CD14-positive monocyte (primary cell): ENCODE results near the gene TBX3. TPM values are rescaled to one million over a fixed set of nuclear protein-coding genes. Genes with fewer than 3 reads are reported as not detected.
"Not testable (repeated sequence)": the region's sequence is repeated elsewhere in the genome, so short reads cannot be mapped to it uniquely, and the experiment has no call there.

Source experiments
- DNase-seq, 3 donors: peaks; one replicate each; pipeline ENCODE4 v3.0.0-alpha.2; 2011 to 2022
- H2AFZ ChIP-seq: 2 replicates; pipeline ENCODE4 v1.6.0; 2012; ENCODE audit warnings: mild to moderate bottlenecking, low read depth, low read length, inconsistent platforms; ENCODE audit not compliant: insufficient read depth, poor library complexity, severe bottlenecking
- H3K27ac ChIP-seq, 2 donors: 1 replicate in 1 of 2; 2 replicates in 1 of 2; pipeline ENCODE4 v1.5.1; 2012 to 2013; ENCODE audit warnings: low read length in 2 of 2, control low read depth in 1 of 2, inconsistent platforms in 1 of 2, low read depth in 1 of 2, mild to moderate bottlenecking in 1 of 2
- H3K27me3 ChIP-seq, 2 donors: one replicate each; pipeline versions ENCODE4 v1.6.0 to v1.6.1; 2011 to 2013; ENCODE audit warnings: low read length in 2 of 2; ENCODE audit not compliant: control insufficient read depth in 2 of 2, insufficient read depth in 2 of 2
- H3K36me3 ChIP-seq, 2 donors: replicated peaks in 1 of 2; 1 replicate in 1 of 2; 2 replicates in 1 of 2; pipeline versions ENCODE4 v1.5.1 to v1.6.1; 2012 to 2013; ENCODE audit warnings: low read length in 2 of 2, control low read depth in 1 of 2, inconsistent platforms in 1 of 2, mild to moderate bottlenecking in 1 of 2; ENCODE audit not compliant: insufficient read depth in 2 of 2, control insufficient read depth in 1 of 2
- H3K4me1 ChIP-seq, 2 donors: 1 replicate in 1 of 2; 2 replicates in 1 of 2; pipeline versions ENCODE4 v1.5.1 to v1.6.1; 2012 to 2013; ENCODE audit warnings: low read length in 2 of 2, control low read depth in 1 of 2, inconsistent platforms in 1 of 2, mild to moderate bottlenecking in 1 of 2, moderate library complexity in 1 of 2; ENCODE audit not compliant: insufficient read depth in 2 of 2, control insufficient read depth in 1 of 2
- H3K4me2 ChIP-seq: replicated peaks from 2 replicates; pipeline ENCODE3; 2012; ENCODE audit warnings: low read length, moderate library complexity, mild to moderate bottlenecking; ENCODE audit not compliant: poor library complexity, severe bottlenecking; ENCODE audit errors: extremely low read depth
- H3K4me3 ChIP-seq, 3 experiments: fragments of 200-600 bp in 1 of 3; sonication (generic) in 1 of 3; replicated peaks in 1 of 3; 1 replicate in 2 of 3; 2 replicates in 1 of 3; pipeline ENCODE4 v1.5.1; 2011 to 2013; ENCODE audit warnings: low read length in 3 of 3, mild to moderate bottlenecking in 3 of 3, control low read depth in 2 of 3, low read depth in 2 of 3, inconsistent platforms in 1 of 3, moderate library complexity in 1 of 3
- H3K79me2 ChIP-seq: 2 replicates; pipeline ENCODE4 v1.6.0; 2012; ENCODE audit warnings: mild to moderate bottlenecking, control low read depth, inconsistent platforms, low read length, moderate library complexity; ENCODE audit not compliant: insufficient read depth
- H3K9ac ChIP-seq: 2 replicates; pipeline ENCODE4 v1.6.0; 2017; ENCODE audit warnings: low read length, mild to moderate bottlenecking; ENCODE audit not compliant: insufficient read depth, poor library complexity, severe bottlenecking
- H3K9me3 ChIP-seq, 2 donors: replicated peaks in 1 of 2; 1 replicate in 1 of 2; 2 replicates in 1 of 2; pipeline versions ENCODE4 v1.5.1 to v1.6.1; 2012 to 2013; ENCODE audit warnings: low read length in 2 of 2, control low read depth in 1 of 2; ENCODE audit not compliant: control insufficient read depth in 1 of 2, insufficient read depth in 1 of 2
- H4K20me1 ChIP-seq: 2 replicates; pipeline ENCODE4 v1.6.0; 2012; ENCODE audit warnings: mild to moderate bottlenecking, low read length, control low read depth, moderate library complexity; ENCODE audit not compliant: insufficient read depth
- H3K27ac Mint-ChIP-seq, 7 donors: one replicate each; pipeline ENCODE4 v1.8.0; 2020; ENCODE audit warnings: mild to moderate bottlenecking in 7 of 7, mixed read lengths in 7 of 7, moderate library complexity in 6 of 7, inconsistent platforms in 2 of 7
- H3K27me3 Mint-ChIP-seq, 3 donors: one replicate each; pipeline ENCODE4 v1.8.0; 2021 to 2022; ENCODE audit warnings: low read depth in 3 of 3, mild to moderate bottlenecking in 3 of 3, mixed read lengths in 3 of 3, moderate library complexity in 3 of 3, inconsistent platforms in 1 of 3
- H3K36me3 Mint-ChIP-seq, 2 donors: one replicate each; pipeline ENCODE4 v1.8.0; 2020; ENCODE audit warnings: mixed read lengths in 2 of 2, inconsistent platforms in 1 of 2, mild to moderate bottlenecking in 1 of 2
- H3K4me1 Mint-ChIP-seq: one replicate; pipeline ENCODE4 v1.8.0; 2020; ENCODE audit warnings: mild to moderate bottlenecking, mixed read lengths
- H3K4me3 Mint-ChIP-seq, 2 donors: one replicate each; pipeline ENCODE4 v1.8.0; 2020; ENCODE audit warnings: mild to moderate bottlenecking in 2 of 2, mixed read lengths in 2 of 2, moderate library complexity in 1 of 2
- H3K9me3 Mint-ChIP-seq, 7 donors: one replicate each; pipeline ENCODE4 v1.8.0; 2020 to 2022; ENCODE audit warnings: mixed read lengths in 7 of 7, mild to moderate bottlenecking in 6 of 7, moderate library complexity in 6 of 7, inconsistent platforms in 2 of 7
- CTCF ChIP-seq: fragments of 200-600 bp; IDR thresholded peaks from one replicate; pipeline ENCODE4 v1.8.0; 2022; ENCODE audit warnings: antibody characterized with exemption, mild to moderate bottlenecking
- WGBS: methylation state at CpG from one replicate; pipeline ENCODE4 v1.1.5; 2013; ENCODE audit warnings: missing lambda C conversion rate; ENCODE audit not compliant: insufficient coverage; 5-methylcytosine and 5-hydroxymethylcytosine counted together
- intact Hi-C, 2 donors: fragments of 100-400 bp; cut with micrococcal nuclease; formaldehyde crosslinking; loops; one replicate each; pipeline versions ENCODE4 v1.15.0 to v1.15.1; 2023
- polyA plus RNA-seq, 3 donors: library from polyadenylated mRNA; depleted of rRNA in 1 of 3; unstranded in 2 of 3; stranded (reverse) in 1 of 3; fragments of 300-500 nt in 2 of 3; fragments of >200 nt in 1 of 3; fragmentation: Illumina TruSeq in 2 of 3; gene quantifications; 1 replicate in 2 of 3; 2 replicates in 1 of 3; pipeline ENCODE4 v1.2.3, GENCODE V29; 2012 to 2021

TBX3 gene
- polyA plus RNA-seq, 3 donors, result 0.04 to 0.13 TPM; not detected in 1

GRCh38 chr12:114729731-114730130 lies 45.8 kb upstream of the TBX3 start:
- Histone ChIP-seq H3K4me2 (no peak overlapping the region), H3K9me3 (peaks cover 0 to 7% of the 10 kb centered on the region in 2 donors), H3K4me1 (no peaks in the 10 kb centered on the region), H2AFZ (no peak overlapping the region), H3K27ac (no peak overlapping the region), H3K4me3 (no peak overlapping the region), H4K20me1 (no peaks in the 10 kb centered on the region), H3K36me3 (no peaks in the 10 kb centered on the region), H3K79me2 (no peaks in the 10 kb centered on the region), H3K9ac (no peak overlapping the region), H3K27me3 (peaks cover 10 to 16% of the 10 kb centered on the region in 2 donors)
- no peak overlapping the region for H3K4me3 Mint-ChIP-seq
- DNase-seq, result no peak
- H3K36me3 Mint-ChIP-seq, result no peaks in the 10 kb centered on the region
- intact Hi-C loops, result no loop called here
- peaks cover 0 to 4% (median 0%) of the 10 kb centered on the region in 7 donors for H3K9me3 Mint-ChIP-seq
- no peak overlapping the region for H3K27ac Mint-ChIP-seq
- 67% methylated on average over 2 of the region's 3 CpGs for WGBS
- TF ChIP-seq CTCF, result no peak
- peaks cover 22 to 28% (median 24%) of the 10 kb centered on the region in 3 donors for H3K27me3 Mint-ChIP-seq
- no peaks in the 10 kb centered on the region for H3K4me1 Mint-ChIP-seq

- Histone ChIP-seq H3K9me3 (no peaks in the 10 kb centered on the region), H2AFZ (no peak overlapping the region), H3K36me3 (no peaks in the 10 kb centered on the region), H3K27me3 (no peaks in the 10 kb centered on the region), H3K4me1 (no peaks in the 10 kb centered on the region), H3K4me2 (no peak overlapping the region), H3K27ac (no peak overlapping the region), H4K20me1 (no peaks in the 10 kb centered on the region), H3K79me2 (no peaks in the 10 kb centered on the region), H3K9ac (no peak overlapping the region), H3K4me3 (no peak overlapping the region)
- Mint-ChIP-seq H3K36me3 (no peaks in the 10 kb centered on the region), H3K27ac (no peak overlapping the region), H3K4me1 (no peaks in the 10 kb centered on the region), H3K4me3 (no peak overlapping the region), H3K9me3 (peaks cover 0 to 3% (median 0%) of the 10 kb centered on the region in 7 donors), H3K27me3 (peaks cover 9 to 12% (median 10%) of the 10 kb centered on the region in 3 donors)
- TF ChIP-seq CTCF, result no peak
- 60% methylated on average over 5 of the region's 7 CpGs for WGBS
- intact Hi-C loops, result no loop called here
- no peak for DNase-seq
Measured at GRCh38 chr12:114726092-114726710, 42.2 kb upstream of the TBX3 start.

GRCh38 chr12:114722176-114722575 lies 38.2 kb upstream of the TBX3 start:
- H3K4me2 ChIP-seq, H3K36me3 Mint-ChIP-seq, H3K27me3 ChIP-seq, intact Hi-C loops, H3K4me1 ChIP-seq, H4K20me1 ChIP-seq, H3K9me3 ChIP-seq, H3K9ac ChIP-seq, H3K27ac ChIP-seq, DNase-seq, H3K4me3 Mint-ChIP-seq, H3K9me3 Mint-ChIP-seq, H2AFZ ChIP-seq, H3K36me3 ChIP-seq, H3K79me2 ChIP-seq, H3K4me3 ChIP-seq, H3K4me1 Mint-ChIP-seq: not testable (repeated sequence)
- peak overlapping the region in 1 of 7 donors; percentile 75 for H3K27ac Mint-ChIP-seq
- peaks cover 6 to 14% (median 11%) of the 10 kb centered on the region in 3 donors for H3K27me3 Mint-ChIP-seq
- WGBS, result no CpG with 5 or more reads among the region's 5 CpGs
